K562 (cell line): ENCODE data around the gene MYLK3. TPM values are rescaled to one million over a fixed set of nuclear protein-coding genes. Genes with fewer than 3 reads are reported as not detected.
A peak's percentile ranks its signal among the peaks of the same experiment; 100 is the strongest.

ENCODE experiments used
- ATF1 ChIP-seq, 2 experiments: fragments of 450-650 bp in 1 of 2; IDR thresholded peaks; 2 replicates each; pipeline ENCODE4 v1.6.1; 2016; ENCODE audit warnings: missing compliant biosample characterization in 1 of 2, missing genetic modification characterization in 1 of 2
- CXXC5 ChIP-seq: fragments of 250-450 bp; sonication (Bioruptor Pico); IDR thresholded peaks from 2 replicates; pipeline ENCODE4 v1.8.0; 2022; ENCODE audit warnings: inconsistent platforms, mild to moderate bottlenecking, moderate library complexity
- DACH1 ChIP-seq: fragments of 450-650 bp; IDR thresholded peaks from 2 replicates; pipeline ENCODE4 v1.6.1; 2018; ENCODE audit not compliant: partially characterized antibody
- FIP1L1 ChIP-seq: fragments of 200-400 bp; formaldehyde crosslinking; IDR thresholded peaks from 2 replicates; pipeline ENCODE4 v1.6.1; 2018; ENCODE audit warnings: mild to moderate bottlenecking, low read depth, low read length; ENCODE audit not compliant: poor library complexity, severe bottlenecking
- HEY1 ChIP-seq: fragments of 250-450 bp; sonication (Bioruptor Pico); IDR thresholded peaks from 2 replicates; pipeline ENCODE4 v1.5.0; 2020; ENCODE audit warnings: mild to moderate bottlenecking, moderate library complexity, borderline replicate concordance
- KHSRP ChIP-seq: fragments of 450-650 bp; IDR thresholded peaks from 2 replicates; pipeline ENCODE4 v1.6.1; 2017
- KLF6 ChIP-seq: fragments of 250-450 bp; sonication (Bioruptor Pico); IDR thresholded peaks from 2 replicates; pipeline ENCODE4 v1.4.0; 2020; ENCODE audit warnings: mild to moderate bottlenecking, moderate library complexity, borderline replicate concordance
- L3MBTL2 ChIP-seq: fragments of 450-650 bp; IDR thresholded peaks from 2 replicates; pipeline ENCODE4 v1.6.1; 2016; ENCODE audit warnings: mild to moderate bottlenecking, moderate library complexity
- LEF1 ChIP-seq: fragments of 450-650 bp; IDR thresholded peaks from 2 replicates; pipeline ENCODE4 v1.6.1; 2016; ENCODE audit warnings: mild to moderate bottlenecking
- MEF2A ChIP-seq: IDR thresholded peaks from 2 replicates; pipeline ENCODE4 v1.6.1; 2011; ENCODE audit warnings: low read depth, mild to moderate bottlenecking, low read length, moderate library complexity; ENCODE audit not compliant: control insufficient read depth
- MEIS2 ChIP-seq: fragments of 450-650 bp; IDR thresholded peaks from 2 replicates; pipeline ENCODE4 v1.6.1; 2014; ENCODE audit warnings: mild to moderate bottlenecking; ENCODE audit not compliant: partially characterized antibody
- MYC ChIP-seq, 2 experiments: fragments of 250-450 bp in 1 of 2; sonication (Bioruptor Pico) in 1 of 2; IDR thresholded peaks; 2 replicates each; pipeline versions ENCODE4 v1.5.1 to v1.6.1; 2012 to 2021; ENCODE audit warnings: low read depth in 2 of 2, borderline replicate concordance in 1 of 2, improper control_type of control experiment in 1 of 2, low read length in 1 of 2, mild to moderate bottlenecking in 1 of 2, moderate library complexity in 1 of 2
- NONO ChIP-seq, 2 experiments: fragments of 200-400 bp in 1 of 2; fragments of 450-650 bp in 1 of 2; formaldehyde crosslinking in 1 of 2; IDR thresholded peaks; 2 replicates each; pipeline ENCODE4 v1.6.1; 2017; ENCODE audit warnings: low read depth in 2 of 2, mild to moderate bottlenecking in 2 of 2, moderate library complexity in 2 of 2, low read length in 1 of 2
- NR1H2 ChIP-seq: sonication (generic); formaldehyde crosslinking; IDR thresholded peaks from 2 replicates; pipeline ENCODE4 v1.4.0; 2020; ENCODE audit warnings: mild to moderate bottlenecking, missing genetic modification reagents
- POLR2A ChIP-seq: fragments of 450-650 bp; conservative IDR thresholded peaks from 2 replicates; pipeline ENCODE4 v1.6.1; 2016
- STAT5B ChIP-seq: fragments of 250-450 bp; sonication (Bioruptor Pico); IDR thresholded peaks from 2 replicates; pipeline ENCODE4 v1.8.0; 2021; ENCODE audit warnings: mild to moderate bottlenecking, inconsistent platforms
- ZFP1 ChIP-seq: fragments of 450-650 bp; formaldehyde crosslinking; IDR thresholded peaks from 2 replicates; pipeline ENCODE4 v1.4.0; 2020; ENCODE audit warnings: mild to moderate bottlenecking, mixed read lengths
- ZNF431 ChIP-seq: sonication (generic); formaldehyde crosslinking; IDR thresholded peaks from 2 replicates; pipeline ENCODE4 v1.8.0; 2022; ENCODE audit warnings: mild to moderate bottlenecking, missing genetic modification reagents
- polyA plus RNA-seq, 8 experiments: library from polyadenylated mRNA; depleted of rRNA in 4 of 8; stranded (reverse) in 5 of 8; unstranded in 3 of 8; fragments of >200 nt; fragmentation: Nextera tagmentation in 2 of 8; fragmentation: Illumina TruSeq in 1 of 8; extraction: Ambion mirVana in 2 of 8; extraction: Trizol in 1 of 8; gene quantifications; 2 replicates each; pipeline versions ENCODE4 v1.2.1 to v1.2.3, GENCODE V29; 2011 to 2014; ENCODE audit warnings: inconsistent platforms in 1 of 8, missing spikeins in 1 of 8
- total RNA-seq, 7 experiments: library from RNA; depleted of rRNA in 6 of 7; stranded (reverse); fragments of >200 nt in 6 of 7; fragmentation: Illumina TruSeq in 2 of 7; extraction: Trizol in 2 of 7; gene quantifications; 2 replicates each; pipeline versions ENCODE4 v1.2.1 to v1.2.3, GENCODE V29; 2011 to 2021; ENCODE audit warnings: low replicate concordance in 1 of 7
- TF ChIP-seq, protein P1 (sequence below), 2 experiments: fragments of 250-450 bp in 1 of 2; fragments of 450-650 bp in 1 of 2; sonication (Bioruptor Pico) in 1 of 2; IDR thresholded peaks; 2 replicates each; pipeline versions ENCODE4 v1.6.1 to v1.8.0; 2016 to 2021; ENCODE audit warnings: mild to moderate bottlenecking in 2 of 2, moderate library complexity in 2 of 2, missing compliant biosample characterization in 1 of 2, missing genetic modification characterization in 1 of 2
- TF ChIP-seq, protein P2 (sequence below): sonication (generic); formaldehyde crosslinking; IDR thresholded peaks from 2 replicates; pipeline ENCODE4 v1.8.0; 2023; ENCODE audit warnings: mild to moderate bottlenecking, missing genetic modification reagents

Gene MYLK3
- total and polyA plus RNA-seq, 9 of the 15 experiments (the other 6 are each of a cell fraction or from before 2014, with no cell fraction given) = 0.69 to 10.7 (median 4.7) TPM

DNA sequence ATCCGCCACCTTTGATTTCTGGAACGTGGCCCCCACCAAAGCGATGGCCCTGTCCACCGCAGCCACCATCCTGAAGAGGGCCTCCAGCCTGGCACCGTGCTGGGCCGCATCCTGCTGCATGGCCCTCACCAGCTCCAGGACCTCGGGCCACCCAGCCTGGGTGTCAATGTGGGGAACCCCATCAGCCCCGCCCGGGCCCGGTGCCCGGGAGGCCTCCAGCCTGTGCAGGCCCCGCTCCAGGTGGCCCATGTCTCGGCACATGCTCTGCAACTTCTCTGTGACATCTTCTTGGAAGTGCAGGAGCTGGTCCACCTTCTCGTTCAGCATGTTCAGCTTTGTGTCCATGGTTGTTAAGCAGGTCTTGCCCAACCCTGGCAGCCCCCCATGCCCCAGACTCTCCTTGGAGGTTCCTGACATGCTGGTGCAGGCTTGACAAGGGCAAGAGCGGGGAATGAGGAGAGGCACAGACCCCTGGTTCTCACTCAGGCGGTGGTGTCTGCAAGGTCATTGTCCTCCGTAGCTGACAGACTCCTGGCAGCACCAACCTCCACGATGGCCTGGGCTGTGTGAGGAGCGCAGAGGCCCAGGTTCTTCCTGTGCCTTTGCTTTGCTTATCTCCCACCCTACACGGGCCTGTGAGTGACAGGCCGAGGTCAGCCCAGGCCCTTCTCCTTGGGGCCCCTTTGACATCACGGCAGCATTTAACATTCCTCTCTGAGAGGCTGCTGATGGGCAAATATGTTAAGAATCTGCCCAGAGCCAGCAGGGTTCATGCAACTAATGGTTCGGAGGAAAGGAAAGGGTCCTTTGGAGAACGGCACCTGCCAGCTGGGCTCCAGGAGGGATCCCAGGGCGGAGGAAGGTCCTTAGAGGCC, at the start of gene MYLK3 (continued):
- TF ChIP-seq CXXC5 = peak; percentile 62
- 0 out of 2 replicates have a peak, but pooled peaks have one; percentile 8 for TF ChIP-seq L3MBTL2
- TF ChIP-seq, protein P1, sequence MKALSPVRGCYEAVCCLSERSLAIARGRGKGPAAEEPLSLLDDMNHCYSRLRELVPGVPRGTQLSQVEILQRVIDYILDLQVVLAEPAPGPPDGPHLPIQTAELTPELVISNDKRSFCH (CRISPR knock-in tag; IDR thresholded peaks at IDR 0.05) = no peak
- TF ChIP-seq, protein P1 (tag; IDR thresholded peaks at IDR 0.05) = no peak
- TF ChIP-seq POLR2A = 0 out of 2 replicates have a peak, but pooled peaks have one; percentile 28
- TF ChIP-seq ZFP1 = no peak
- no peak for TF ChIP-seq HEY1 (CRISPR knock-in tag)
- TF ChIP-seq ZNF431 (CRISPR knock-in tag) = no peak
- TF ChIP-seq MEIS2 = peak; percentile 86
- no peak for TF ChIP-seq FIP1L1
- TF ChIP-seq NONO (IDR thresholded peaks at IDR 0.05; ENCODE audit: low read depth in 2 of 2, low read length in 1 of 2) = no peak
- TF ChIP-seq KLF6 (CRISPR knock-in tag) = no peak
- no peak for TF ChIP-seq NR1H2 (CRISPR knock-in tag)
- TF ChIP-seq STAT5B (CRISPR knock-in tag) = no peak
- peak; percentile 42; the same call in 1 of the 2 replicates for TF ChIP-seq LEF1
- no peak for TF ChIP-seq ATF1 (CRISPR knock-in tag; IDR thresholded peaks at IDR 0.05)
- TF ChIP-seq ATF1 (tag; IDR thresholded peaks at IDR 0.05) = peak; percentile 53
- no peak for TF ChIP-seq DACH1
- no peak for TF ChIP-seq MEF2A
- no peak for TF ChIP-seq KHSRP
- TF ChIP-seq, protein P2, sequence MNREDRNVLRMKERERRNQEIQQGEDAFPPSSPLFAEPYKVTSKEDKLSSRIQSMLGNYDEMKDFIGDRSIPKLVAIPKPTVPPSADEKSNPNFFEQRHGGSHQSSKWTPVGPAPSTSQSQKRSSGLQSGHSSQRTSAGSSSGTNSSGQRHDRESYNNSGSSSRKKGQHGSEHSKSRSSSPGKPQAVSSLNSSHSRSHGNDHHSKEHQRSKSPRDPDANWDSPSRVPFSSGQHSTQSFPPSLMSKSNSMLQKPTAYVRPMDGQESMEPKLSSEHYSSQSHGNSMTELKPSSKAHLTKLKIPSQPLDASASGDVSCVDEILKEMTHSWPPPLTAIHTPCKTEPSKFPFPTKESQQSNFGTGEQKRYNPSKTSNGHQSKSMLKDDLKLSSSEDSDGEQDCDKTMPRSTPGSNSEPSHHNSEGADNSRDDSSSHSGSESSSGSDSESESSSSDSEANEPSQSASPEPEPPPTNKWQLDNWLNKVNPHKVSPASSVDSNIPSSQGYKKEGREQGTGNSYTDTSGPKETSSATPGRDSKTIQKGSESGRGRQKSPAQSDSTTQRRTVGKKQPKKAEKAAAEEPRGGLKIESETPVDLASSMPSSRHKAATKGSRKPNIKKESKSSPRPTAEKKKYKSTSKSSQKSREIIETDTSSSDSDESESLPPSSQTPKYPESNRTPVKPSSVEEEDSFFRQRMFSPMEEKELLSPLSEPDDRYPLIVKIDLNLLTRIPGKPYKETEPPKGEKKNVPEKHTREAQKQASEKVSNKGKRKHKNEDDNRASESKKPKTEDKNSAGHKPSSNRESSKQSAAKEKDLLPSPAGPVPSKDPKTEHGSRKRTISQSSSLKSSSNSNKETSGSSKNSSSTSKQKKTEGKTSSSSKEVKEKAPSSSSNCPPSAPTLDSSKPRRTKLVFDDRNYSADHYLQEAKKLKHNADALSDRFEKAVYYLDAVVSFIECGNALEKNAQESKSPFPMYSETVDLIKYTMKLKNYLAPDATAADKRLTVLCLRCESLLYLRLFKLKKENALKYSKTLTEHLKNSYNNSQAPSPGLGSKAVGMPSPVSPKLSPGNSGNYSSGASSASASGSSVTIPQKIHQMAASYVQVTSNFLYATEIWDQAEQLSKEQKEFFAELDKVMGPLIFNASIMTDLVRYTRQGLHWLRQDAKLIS (CRISPR knock-in tag) = no peak
- 0 out of 2 replicates have a peak, but pooled peaks have one; percentile 20 for TF ChIP-seq MYC (IDR thresholded peaks at IDR 0.05; ENCODE audit: low read depth, low read length)
- no peak for TF ChIP-seq MYC (CRISPR knock-in tag; IDR thresholded peaks at IDR 0.05; ENCODE audit: borderline replicate concordance, low read depth)
